ENCODE data around the gene DIP2B.

DNA sequence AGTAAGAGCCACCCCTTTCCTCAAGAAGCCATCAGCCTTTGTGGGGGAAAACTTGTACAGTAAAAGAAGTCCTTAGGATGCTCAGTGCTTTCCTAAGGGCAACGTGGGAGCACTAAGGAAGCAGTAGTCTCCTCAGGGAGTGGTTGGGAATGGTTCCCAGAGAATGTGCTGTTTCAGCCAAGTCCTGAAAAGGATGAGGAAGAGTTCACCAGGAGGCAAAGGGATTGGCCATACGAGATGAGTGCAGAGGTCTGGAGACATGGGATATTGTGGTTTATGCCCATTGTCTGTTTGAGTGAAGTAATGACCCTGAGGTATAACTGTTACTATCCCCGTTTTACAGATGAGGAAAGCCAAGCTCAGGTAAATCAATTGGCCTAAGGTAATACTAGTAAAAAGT is 173.1 kb downstream of the DIP2B start:
- TF ChIP-seq EZH2 (IDR thresholded peaks at IDR 0.05; ENCODE audit: insufficient read depth, poor library complexity, severe bottlenecking) (no peak), EZH2phosphoT487 (IDR thresholded peaks at IDR 0.05; ENCODE audit: insufficient read depth, low read depth) (no peak)

Measured in GM23248 (cell line).